ENCODE measurements around the gene AGXT.

GRCh38 chr2:240847817-240848216 lies 20.8 kb upstream of the AGXT start:
- TF ChIP-seq CTCF (IDR thresholded peaks at IDR 0.05) (no peak), POLR2A (IDR thresholded peaks at IDR 0.05) (no peak)

Measured in esophagus squamous epithelium (tissue), 4 donors.